Glomerular endothelial cell (primary cell): ENCODE results near the gene EML1. TPM values are rescaled to one million over a fixed set of nuclear protein-coding genes. Genes with fewer than 3 reads are reported as not detected.

ENCODE experiments used
- DNase-seq: peaks from one replicate; pipeline ENCODE4 v3.0.0-alpha.2; 2011; ENCODE audit warnings: low read depth, low spot score; ENCODE audit errors: extremely low read depth
- total RNA-seq: library from RNA; depleted of rRNA; stranded (reverse); fragments of >200 nt; gene quantifications from 2 replicates; pipeline ENCODE4 v1.2.3, GENCODE V29; 2015

The EML1 gene
- total RNA-seq, 1 donor from 2014 or later, result 33.7 TPM

GRCh38 chr14:99951085-99951484 is 157.9 kb downstream of the EML1 start:
- no peak for DNase-seq

- DNase-seq, result no peak
Measured at GRCh38 chr14:99952039-99952438, 158.8 kb downstream of the EML1 start.

- no peak for DNase-seq
Measured at GRCh38 chr14:99952453-99952852, 159.2 kb downstream of the EML1 start.

- no peak for DNase-seq
Measured at GRCh38 chr14:99955826-99956455, 162.7 kb downstream of the EML1 start.

GRCh38 chr14:99958380-99958779 is 165.2 kb downstream of the EML1 start:
- DNase-seq, result no peak

- no peak for DNase-seq
Measured at GRCh38 chr14:99961826-99962518, 168.8 kb downstream of the EML1 start.

GRCh38 chr14:99964979-99965378 is 171.8 kb downstream of the EML1 start:
- no peak for DNase-seq

GRCh38 chr14:99966037-99966835 is 173.0 kb downstream of the EML1 start:
- DNase-seq, result no peak

GRCh38 chr14:99966912-99967311 is 173.7 kb downstream of the EML1 start:
- DNase-seq, result no peak

- no peak for DNase-seq
Measured at GRCh38 chr14:99968191-99968920, 175.1 kb downstream of the EML1 start.

GRCh38 chr14:99968941-99969340 is 175.7 kb downstream of the EML1 start:
- no peak for DNase-seq

GRCh38 chr14:99969673-99970322 is 176.6 kb downstream of the EML1 start:
- no peak for DNase-seq

- no peak for DNase-seq
Measured at GRCh38 chr14:99971087-99971940, 178.1 kb downstream of the EML1 start.

GRCh38 chr14:99971941-99972747 is 178.9 kb downstream of the EML1 start:
- DNase-seq, result no peak

- no peak for DNase-seq
Measured at GRCh38 chr14:99972748-99973466, 179.7 kb downstream of the EML1 start.

GRCh38 chr14:99975190-99975589 is 182.0 kb downstream of the EML1 start:
- no peak for DNase-seq

GRCh38 chr14:99976021-99976420 is 182.8 kb downstream of the EML1 start:
- no peak for DNase-seq

- DNase-seq, result no peak
Measured at GRCh38 chr14:99976681-99977080, 183.5 kb downstream of the EML1 start.
